PFSK-1 (cell line): ENCODE results near the gene TNRC6B.

ENCODE experiments used
- FOXP2 ChIP-seq: optimal IDR thresholded peaks from 2 replicates; pipeline ENCODE3; 2011; ENCODE audit warnings: borderline replicate concordance, control low read depth, inconsistent platforms; ENCODE audit not compliant: insufficient read depth; ENCODE audit errors: extremely low read length, extremely low read depth
- POLR2AphosphoS5 ChIP-seq: IDR thresholded peaks from 2 replicates; pipeline ENCODE4 v1.6.1; 2012; ENCODE audit warnings: low read depth, mild to moderate bottlenecking, control low read depth, low read length, moderate library complexity
- SIN3A ChIP-seq: IDR thresholded peaks from 2 replicates; pipeline ENCODE4 v1.6.1; 2012; ENCODE audit warnings: mild to moderate bottlenecking, low read length, moderate library complexity, borderline replicate concordance; ENCODE audit not compliant: insufficient read depth
- TAF1 ChIP-seq: IDR thresholded peaks from 2 replicates; pipeline ENCODE4 v1.6.1; 2012; ENCODE audit warnings: low read length, control low read depth, borderline replicate concordance; ENCODE audit not compliant: insufficient read depth
- TF ChIP-seq, protein P1 (sequence below), 2 experiments: IDR thresholded peaks; 2 replicates each; pipeline versions ENCODE4 v1.6.1 to v1.8.0; 2011 to 2012; ENCODE audit warnings: low read depth in 2 of 2, low read length in 2 of 2, control low read depth in 1 of 2, inconsistent platforms in 1 of 2, mild to moderate bottlenecking in 1 of 2, moderate library complexity in 1 of 2; ENCODE audit not compliant: insufficient read depth in 1 of 2

Gene TNRC6B

DNA sequence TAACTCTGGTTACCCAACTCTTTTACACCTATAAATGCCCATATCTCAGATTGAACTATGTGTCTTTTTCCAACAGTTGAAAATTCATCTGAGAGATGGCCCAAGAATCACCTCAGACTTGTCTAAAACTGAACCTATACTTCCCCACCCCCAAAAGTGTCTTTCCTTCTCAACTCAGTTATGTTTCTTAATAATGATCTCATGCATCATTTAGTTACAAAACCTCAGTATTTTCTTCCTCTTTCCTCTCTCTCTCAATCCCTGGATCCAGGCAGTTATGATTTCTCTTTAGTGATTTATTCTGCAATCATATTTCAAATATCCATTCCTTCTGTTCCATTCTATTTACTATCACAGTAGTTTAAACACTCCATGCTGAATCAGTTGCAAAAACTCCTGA is 136.3 kb downstream of the TNRC6B start:
- no peak for TF ChIP-seq POLR2AphosphoS5
- no peak for TF ChIP-seq SIN3A
- no peak for TF ChIP-seq TAF1
- TF ChIP-seq, protein P1, sequence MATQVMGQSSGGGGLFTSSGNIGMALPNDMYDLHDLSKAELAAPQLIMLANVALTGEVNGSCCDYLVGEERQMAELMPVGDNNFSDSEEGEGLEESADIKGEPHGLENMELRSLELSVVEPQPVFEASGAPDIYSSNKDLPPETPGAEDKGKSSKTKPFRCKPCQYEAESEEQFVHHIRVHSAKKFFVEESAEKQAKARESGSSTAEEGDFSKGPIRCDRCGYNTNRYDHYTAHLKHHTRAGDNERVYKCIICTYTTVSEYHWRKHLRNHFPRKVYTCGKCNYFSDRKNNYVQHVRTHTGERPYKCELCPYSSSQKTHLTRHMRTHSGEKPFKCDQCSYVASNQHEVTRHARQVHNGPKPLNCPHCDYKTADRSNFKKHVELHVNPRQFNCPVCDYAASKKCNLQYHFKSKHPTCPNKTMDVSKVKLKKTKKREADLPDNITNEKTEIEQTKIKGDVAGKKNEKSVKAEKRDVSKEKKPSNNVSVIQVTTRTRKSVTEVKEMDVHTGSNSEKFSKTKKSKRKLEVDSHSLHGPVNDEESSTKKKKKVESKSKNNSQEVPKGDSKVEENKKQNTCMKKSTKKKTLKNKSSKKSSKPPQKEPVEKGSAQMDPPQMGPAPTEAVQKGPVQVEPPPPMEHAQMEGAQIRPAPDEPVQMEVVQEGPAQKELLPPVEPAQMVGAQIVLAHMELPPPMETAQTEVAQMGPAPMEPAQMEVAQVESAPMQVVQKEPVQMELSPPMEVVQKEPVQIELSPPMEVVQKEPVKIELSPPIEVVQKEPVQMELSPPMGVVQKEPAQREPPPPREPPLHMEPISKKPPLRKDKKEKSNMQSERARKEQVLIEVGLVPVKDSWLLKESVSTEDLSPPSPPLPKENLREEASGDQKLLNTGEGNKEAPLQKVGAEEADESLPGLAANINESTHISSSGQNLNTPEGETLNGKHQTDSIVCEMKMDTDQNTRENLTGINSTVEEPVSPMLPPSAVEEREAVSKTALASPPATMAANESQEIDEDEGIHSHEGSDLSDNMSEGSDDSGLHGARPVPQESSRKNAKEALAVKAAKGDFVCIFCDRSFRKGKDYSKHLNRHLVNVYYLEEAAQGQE (IDR thresholded peaks at IDR 0.05; ENCODE audit: insufficient read depth in 1 of 2, low read depth in 2 of 2, low read length in 2 of 2): no peak
- TF ChIP-seq FOXP2: no peak

DNA sequence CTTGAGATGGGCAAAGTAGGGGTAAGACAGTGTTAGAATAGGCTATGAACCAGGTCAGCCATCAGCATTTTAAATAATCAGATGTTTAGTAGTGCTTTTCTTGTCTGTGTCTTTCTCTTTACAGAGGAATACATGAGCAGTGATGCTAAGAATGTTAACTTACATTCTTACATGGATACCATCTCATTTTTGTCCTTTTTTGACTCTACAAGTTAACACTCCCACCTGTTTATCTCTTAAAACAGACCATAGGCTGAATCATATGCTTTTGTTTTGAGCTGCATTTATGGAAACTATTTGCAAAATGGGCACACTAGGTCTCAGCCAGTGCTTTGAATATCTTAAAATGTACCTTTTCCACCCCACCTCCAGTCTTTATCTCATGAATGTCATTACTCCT is 143.0 kb downstream of the TNRC6B start:
- TF ChIP-seq SIN3A (no peak), POLR2AphosphoS5 (no peak), FOXP2 (no peak), TAF1 (no peak)
- TF ChIP-seq, protein P1 (IDR thresholded peaks at IDR 0.05; ENCODE audit: insufficient read depth in 1 of 2, low read depth in 2 of 2, low read length in 2 of 2): no peak

DNA sequence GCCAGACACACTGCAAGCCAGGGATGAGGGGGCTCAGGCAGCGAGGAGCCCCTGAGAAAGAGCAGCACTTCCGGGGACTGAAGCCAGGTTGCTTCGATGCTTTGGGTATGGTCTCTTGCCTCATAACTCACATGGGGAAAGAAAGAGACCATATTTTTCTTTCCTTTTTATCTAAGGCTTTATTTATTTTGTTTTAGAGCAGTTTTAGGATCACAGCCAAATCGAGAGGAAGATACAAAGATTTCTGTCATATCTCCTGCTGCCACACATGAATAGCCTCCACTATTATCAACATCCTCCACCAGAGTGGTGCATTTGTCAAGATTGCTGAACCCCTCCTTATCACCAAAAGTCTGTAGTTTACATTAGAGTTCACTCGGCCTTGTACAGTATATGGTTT is 144.3 kb downstream of the TNRC6B start:
- TF ChIP-seq POLR2AphosphoS5: no peak
- no peak for TF ChIP-seq SIN3A
- no peak for TF ChIP-seq TAF1
- no peak for TF ChIP-seq FOXP2
- TF ChIP-seq, protein P1 (IDR thresholded peaks at IDR 0.05; ENCODE audit: insufficient read depth in 1 of 2, low read depth in 2 of 2, low read length in 2 of 2): no peak

DNA sequence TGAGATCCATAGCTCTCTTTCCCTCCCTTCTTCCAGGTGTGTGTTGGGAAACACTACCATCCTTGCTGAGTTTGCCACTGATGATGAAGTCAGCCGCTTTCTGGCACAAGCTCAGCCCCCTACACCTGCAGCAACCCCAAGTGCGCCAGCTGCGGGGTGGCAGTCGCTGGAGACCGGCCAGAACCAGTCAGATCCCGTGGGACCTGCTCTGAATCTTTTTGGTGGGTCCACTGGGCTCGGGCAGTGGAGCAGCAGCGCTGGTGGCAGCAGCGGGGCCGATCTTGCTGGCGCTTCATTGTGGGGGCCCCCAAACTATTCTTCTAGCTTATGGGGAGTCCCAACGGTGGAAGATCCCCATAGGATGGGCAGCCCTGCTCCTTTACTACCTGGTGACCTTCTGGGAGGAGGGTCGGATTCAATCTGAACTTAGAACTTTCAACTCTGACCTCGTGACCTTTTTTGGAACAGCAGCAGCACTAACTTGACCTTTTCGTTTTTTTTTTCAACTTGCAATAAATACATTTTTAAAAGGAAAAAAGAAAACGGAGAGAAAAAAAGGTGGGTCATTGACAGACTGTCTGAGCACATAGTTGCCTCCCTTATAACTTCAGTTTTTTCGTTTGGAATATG is 145.2 kb downstream of the TNRC6B start:
- TF ChIP-seq SIN3A (no peak), POLR2AphosphoS5 (no peak), TAF1 (no peak), FOXP2 (no peak)
- TF ChIP-seq, protein P1 (IDR thresholded peaks at IDR 0.05; ENCODE audit: insufficient read depth in 1 of 2, low read depth in 2 of 2, low read length in 2 of 2): no peak
